GM20431 (cell line): ENCODE measurements around the gene NID1.
"Not testable (repeated sequence)": the region's sequence is repeated elsewhere in the genome, so short reads cannot be mapped to it uniquely, and the experiment has no call there.

Experiments
- in situ Hi-C: fragments of 300-500 bp; cut with MseI, MboI; formaldehyde crosslinking; loops from one replicate; pipeline ENCODE4 v1.15.0; 2020; ENCODE audit warnings: low sequenced_read_pairs; ENCODE audit not compliant: unreplicated experiment

NID1 gene

GRCh38 chr1:236009857-236010256 is 55.0 kb downstream of the NID1 start:
- in situ Hi-C loops: no loop called here

GRCh38 chr1:236009191-236009590 is 55.7 kb downstream of the NID1 start:
- in situ Hi-C loops: no loop called here

DNA sequence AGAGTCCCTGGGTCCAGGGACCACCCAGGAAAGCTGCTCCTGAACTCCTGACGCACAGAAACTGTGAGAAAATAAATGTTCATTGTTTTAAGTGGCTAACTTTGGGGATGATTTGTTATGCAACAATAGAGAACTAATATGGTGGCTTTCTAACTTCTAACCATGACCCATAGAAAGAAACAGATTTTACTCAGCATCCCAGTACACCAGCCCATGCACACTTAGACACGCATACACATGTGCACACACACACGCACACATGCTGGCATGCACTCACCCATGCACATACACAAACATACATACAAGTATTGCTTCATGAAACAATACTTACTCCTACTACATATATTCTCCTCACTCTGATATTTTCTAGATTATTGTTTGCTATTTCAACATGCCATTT is 57.1 kb downstream of the NID1 start:
- in situ Hi-C loops: no loop called here

- in situ Hi-C loops: not testable (repeated sequence)
These were observed 61.8 kb downstream of the NID1 start for GRCh38 chr1:236003058-236003457.

- in situ Hi-C loops: no loop called here
These were observed 62.3 kb downstream of the NID1 start for GRCh38 chr1:236002572-236002971.

- in situ Hi-C loops: no loop called here
These were observed 62.9 kb downstream of the NID1 start for GRCh38 chr1:236002025-236002390.

DNA sequence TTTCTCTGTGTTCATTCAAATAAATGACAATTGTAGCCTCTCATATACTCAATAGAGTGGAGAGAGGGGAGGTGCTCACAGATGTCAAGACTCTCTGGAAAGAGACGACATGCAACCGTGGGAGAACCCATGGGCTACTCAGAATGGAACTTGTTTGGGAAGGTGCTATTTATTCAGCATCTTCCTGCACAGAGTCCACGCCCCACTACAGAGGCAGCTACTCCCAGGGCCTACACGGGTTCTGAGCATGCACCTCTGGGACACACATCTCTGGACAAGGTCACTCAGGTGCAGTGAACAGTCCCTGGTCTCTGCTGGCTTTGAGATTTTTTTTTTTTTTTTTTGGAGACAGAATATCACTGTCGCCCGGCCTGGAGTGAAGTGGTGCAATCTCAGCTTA is 64.1 kb downstream of the NID1 start:
- in situ Hi-C loops: no loop called here

GRCh38 chr1:235999259-235999925 is 65.5 kb downstream of the NID1 start:
- in situ Hi-C loops: no loop called here

DNA sequence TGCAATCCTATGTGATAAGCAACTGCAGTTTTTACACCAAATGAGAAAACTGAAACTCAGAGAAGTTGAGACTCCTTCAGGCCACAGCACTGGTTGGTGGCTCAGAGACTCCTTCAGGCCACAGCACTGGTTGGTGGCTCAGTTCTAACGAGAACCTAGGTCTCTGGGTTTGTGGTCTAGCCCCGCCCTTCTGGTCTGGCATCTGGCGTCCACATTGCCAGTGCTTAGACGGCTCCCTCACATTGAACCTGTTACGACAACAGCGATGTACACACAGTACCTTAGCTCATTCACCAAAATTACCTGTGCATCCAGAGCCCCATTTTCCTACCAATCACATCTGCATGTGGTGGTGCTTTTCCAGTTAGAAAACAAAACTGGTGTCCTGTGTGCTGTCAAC is 66.1 kb downstream of the NID1 start:
- in situ Hi-C loops: no loop called here

GRCh38 chr1:235997931-235998330 is 67.0 kb downstream of the NID1 start:
- in situ Hi-C loops: no loop called here

GRCh38 chr1:235997049-235997448 is 67.8 kb downstream of the NID1 start:
- in situ Hi-C loops: no loop called here

DNA sequence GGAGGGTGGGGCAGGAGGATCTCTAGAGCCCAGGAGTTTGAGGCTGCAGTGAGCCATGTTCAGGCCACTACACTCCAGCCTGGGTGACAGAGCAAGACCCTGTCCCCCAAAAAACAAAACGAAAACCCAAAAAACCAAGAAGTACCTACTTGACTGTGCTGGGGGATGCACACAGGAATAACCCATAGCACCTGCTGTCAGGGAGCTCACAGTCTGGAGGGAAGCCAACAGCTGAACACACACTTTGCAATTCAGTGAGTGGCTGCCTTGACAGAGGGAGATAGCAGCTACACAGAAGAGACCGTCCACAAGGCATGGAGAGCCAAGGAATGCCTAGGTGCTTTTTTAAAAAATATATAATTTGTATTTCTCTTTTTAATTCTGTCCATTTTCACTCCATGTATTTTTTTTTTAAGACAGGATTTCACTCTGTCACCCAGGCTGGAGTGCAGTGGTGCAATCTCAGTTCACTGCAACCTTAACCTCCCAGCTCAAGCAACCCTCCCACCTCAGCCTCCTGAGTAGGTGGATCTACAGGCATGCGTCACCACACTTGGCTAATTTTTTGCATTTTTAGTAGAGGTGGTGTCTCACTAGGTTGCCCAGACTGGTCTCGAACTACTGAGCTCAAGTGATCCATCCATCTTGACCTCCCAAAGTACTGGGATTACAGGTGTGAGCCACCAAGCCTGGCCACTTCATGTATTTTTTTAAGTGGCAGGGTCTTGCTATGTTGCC is 68.7 kb downstream of the NID1 start:
- in situ Hi-C loops: no loop called here

DNA sequence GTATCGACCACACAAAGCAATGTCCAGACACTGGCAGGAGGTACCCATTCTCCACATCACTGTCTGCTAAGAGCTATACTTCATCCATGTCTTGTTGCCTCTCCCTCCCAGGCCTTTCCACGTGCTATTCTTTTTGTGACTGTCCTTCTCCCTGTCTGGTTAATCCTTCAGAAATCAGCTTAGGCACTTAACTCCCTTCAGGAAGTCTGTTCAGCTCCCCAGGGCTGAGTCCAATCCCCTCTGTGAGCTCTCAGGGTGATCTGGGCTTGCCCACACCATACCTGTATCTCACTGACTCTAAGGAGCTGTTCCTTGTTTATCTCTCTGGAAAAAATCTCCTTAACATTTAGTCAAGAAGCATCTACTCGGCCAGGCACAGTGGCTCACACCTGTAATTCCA is 69.4 kb downstream of the NID1 start:
- in situ Hi-C loops: no loop called here

GRCh38 chr1:235993652-235994051 is 71.2 kb downstream of the NID1 start:
- in situ Hi-C loops: no loop called here

DNA sequence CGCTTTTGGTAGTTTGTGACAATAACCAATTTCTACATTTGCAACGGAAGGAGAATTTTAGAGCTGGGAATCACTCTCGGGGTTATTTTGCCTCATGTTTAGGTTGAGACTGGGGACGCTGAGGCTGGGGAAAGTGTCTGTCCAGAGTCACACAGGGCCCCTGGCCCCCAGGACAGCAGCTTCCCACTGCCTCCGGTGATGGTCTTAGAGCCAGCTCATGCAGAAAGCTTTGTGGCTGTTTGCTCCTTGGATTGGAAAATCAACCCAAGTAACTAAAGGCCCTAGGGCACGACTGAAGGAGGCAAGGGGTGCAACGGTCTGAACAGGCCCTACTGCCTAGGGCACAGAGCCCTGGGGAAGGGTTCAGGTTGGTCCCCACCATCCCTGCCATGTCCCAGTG is 72.0 kb downstream of the NID1 start:
- in situ Hi-C loops: no loop called here

DNA sequence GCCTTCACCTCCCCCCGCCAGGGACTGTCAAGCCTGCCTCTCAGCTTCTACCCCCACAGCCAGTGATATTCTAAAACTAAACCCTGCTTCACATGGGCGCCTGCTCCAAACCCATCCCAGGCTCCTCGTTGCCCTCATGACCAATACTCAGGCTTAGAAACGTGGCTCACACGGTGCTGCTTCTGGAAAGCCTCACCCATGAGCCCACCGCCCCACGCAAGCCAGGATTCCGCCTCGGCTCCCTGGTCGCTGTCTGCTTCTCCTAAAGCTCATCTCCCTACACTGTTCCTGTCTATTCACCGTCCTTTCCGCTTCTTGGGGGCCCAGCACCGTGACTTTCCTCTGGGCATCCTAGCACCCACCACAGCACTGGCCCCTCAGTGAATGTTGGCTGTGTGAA is 72.5 kb downstream of the NID1 start:
- in situ Hi-C loops: no loop called here

- in situ Hi-C loops: no loop called here
These were observed 74.5 kb downstream of the NID1 start for GRCh38 chr1:235990330-235990795.

- in situ Hi-C loops: no loop called here
These were observed 75.8 kb downstream of the NID1 start for GRCh38 chr1:235989105-235989504.

DNA sequence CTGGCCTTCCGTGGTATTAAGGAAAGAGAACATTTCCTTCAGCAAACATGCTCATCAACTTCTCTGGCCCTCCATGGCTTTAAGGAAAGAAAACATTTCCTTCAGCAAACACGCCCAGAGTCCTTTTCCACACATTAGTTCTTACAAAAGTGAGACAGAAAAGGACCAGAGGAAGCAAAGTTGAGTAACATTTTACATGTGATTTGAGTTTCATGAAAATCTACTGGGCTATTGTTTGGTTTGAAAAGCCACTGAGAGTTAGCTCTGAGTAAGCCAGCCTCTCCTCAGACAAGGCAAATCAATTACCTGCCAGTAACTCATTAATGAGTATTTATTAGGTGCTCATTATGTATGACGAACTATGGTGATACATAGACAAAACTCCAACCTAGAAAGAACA is 78.0 kb downstream of the NID1 start:
- in situ Hi-C loops: no loop called here

DNA sequence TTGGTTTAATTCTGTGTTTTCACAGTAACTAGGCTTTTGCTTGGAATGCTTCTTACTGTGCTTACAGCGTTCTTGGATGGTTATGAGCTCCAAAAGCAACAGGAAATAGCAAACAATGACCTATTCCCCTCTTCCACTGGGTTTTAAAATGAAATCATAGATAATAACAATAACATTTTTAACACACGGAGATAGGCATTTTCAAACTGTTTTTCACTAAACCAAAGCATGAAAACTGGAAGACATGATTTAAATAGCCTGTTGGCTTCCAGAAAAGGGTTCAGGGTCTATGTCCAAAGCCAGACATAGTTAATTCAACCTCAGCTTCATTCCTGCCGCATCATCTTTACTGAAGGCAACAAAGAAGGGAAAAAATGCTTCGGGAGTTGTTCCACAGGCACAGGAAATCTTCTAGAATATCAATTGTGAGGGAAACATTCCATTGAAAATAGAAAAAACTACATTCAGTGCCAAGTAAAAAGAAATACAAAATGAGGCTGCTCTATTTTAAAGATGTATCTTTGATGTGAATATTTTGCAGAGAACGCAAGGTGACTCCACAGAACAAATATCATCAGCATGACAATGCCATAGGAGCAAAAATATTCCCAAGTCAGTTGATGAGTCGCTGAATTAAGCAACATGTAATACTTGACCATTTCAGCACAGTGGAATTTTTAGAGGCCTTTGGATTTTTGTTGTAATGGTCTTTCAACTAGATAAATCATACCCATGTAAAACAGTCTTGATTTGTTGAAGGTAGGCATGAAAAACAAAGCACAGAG is 80.7 kb downstream of the NID1 start:
- in situ Hi-C loops: no loop called here

- in situ Hi-C loops: no loop called here
These were observed 83.9 kb downstream of the NID1 start for GRCh38 chr1:235980976-235981375.
